ENCODE data around the gene ANKFY1. TPM values are rescaled to one million over a fixed set of nuclear protein-coding genes. Genes with fewer than 3 reads are reported as not detected.
"Not testable (repeated sequence)": the region's sequence is repeated elsewhere in the genome, so short reads cannot be mapped to it uniquely, and the experiment has no call there.

The ANKFY1 gene
- total RNA-seq, 1 experiment from 2014 or later = 15.3 TPM

DNA sequence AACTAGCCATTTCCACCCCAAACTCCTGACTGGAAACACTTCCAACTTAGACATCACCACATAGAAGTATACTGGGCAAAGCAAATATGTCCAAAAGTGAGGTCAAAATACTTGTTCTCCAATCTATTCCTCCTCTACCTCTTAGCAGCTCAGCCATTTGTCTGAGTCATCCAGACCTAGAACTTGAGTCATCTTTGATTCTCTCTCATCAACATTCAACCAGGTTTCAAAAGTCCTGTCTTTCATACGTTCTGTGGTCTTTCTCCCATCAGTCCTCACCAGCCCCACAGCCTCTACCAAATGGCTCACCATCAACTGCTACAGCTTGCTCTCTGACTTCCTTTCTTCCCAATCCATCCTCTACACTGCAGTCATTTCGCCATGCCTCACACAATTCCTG lies 6.8 kb downstream of the ANKFY1 start:
- DNase-seq (ENCODE audit: low read depth) = peak; percentile 24

DNA sequence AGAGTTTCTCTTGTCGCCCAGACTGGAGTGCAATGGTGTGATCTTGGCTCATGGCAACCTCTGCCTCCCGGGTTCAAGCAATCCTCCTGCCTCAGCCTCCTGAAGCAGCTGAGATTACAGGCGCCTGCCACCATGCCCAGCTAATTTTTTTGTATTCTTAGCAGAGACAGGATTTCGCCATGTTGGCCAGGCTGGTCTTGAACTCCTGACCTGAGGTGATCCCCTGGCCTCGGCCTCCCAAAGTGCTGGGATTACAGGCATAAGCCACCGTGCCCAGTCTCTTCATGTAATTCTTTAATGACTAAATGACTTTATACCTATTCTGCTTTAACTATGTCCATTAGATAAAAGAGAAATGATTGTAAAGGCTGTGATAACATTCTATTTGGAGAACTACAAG lies 8.5 kb downstream of the ANKFY1 start:
- DNase-seq (ENCODE audit: low read depth) = not testable (repeated sequence)

DNA sequence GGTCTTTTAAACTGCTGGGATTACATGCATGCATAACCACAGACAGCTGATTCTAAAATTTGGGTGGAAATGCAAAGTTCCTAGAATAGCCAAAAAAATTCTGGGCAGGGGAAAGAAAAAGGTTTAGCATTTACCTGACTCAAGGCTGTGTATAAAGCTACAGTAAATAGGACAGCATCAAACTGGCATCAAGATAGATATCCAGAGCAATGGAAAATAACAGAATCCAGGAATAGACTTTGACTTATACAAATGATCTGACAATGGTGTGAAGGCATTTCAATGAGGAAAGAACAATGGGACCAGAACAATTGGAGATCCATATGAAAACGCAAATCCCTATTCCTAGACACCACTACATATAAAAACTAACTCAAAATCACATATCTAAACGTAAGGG lies 12.9 kb downstream of the ANKFY1 start:
- DNase-seq (ENCODE audit: low read depth) = no peak

DNA sequence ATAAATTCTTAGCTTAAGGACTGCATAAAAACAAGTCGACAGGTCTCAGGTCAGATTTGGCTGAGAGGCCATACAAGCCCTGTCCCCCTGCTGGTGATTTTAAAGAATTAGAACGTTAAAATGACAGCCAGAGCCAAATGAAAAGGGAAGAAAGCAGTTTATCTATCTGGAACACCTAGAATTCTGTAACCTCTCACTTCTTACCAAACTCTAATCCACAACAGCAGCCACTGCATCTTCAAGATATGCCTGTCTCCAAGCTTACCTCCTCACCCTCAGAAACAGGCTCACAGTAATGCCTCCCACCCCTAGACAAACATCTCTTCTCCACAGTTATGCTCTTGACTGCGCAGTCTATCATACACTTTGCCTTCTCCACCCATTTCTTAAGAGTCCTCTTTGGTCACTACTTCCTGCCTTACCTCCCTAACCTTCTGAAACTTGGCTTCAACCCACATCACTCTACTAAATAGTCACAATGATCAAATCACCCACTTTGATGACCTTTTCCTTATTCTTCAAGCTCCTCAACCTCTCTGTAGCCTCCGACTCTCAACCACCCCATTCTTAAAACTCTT lies 14.2 kb downstream of the ANKFY1 start:
- DNase-seq (ENCODE audit: low read depth) = peak; percentile 31

DNA sequence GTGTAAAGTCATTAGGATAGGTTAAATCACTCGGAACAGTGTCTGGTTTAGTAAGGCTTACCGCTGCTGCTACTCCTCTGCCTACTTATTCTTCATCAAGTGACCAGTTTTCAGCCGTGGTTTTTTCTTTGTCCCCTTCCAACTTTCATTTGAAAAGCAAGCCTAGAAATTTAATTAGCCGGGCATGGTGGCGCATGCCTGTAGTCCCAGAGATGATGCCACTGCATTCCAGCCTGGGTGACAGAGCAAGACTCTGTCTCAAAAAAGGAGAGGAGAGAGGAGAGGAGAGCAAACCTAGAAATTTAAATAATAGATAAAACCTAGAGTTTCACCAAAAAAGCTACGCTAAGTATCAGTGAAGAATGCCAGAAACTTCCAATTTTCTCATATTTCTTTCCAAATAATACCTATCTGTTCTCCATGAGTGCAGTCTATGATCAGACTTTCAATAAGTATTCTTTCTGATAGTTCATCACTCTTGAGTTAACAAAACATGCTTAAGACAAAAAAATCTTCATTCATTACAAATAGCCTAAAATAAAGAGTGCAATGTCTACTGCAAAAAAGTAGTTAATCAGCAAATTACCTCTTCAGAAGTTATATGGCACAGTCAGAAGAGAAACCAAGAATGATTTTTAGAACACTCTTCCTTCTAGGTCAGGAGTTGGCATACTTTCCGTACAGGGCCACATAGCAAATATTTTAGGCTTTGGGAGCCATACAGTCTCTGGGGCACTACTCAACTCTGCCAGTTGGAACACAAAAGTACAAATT lies 15.1 kb downstream of the ANKFY1 start:
- no peak for DNase-seq (ENCODE audit: low read depth)

DNA sequence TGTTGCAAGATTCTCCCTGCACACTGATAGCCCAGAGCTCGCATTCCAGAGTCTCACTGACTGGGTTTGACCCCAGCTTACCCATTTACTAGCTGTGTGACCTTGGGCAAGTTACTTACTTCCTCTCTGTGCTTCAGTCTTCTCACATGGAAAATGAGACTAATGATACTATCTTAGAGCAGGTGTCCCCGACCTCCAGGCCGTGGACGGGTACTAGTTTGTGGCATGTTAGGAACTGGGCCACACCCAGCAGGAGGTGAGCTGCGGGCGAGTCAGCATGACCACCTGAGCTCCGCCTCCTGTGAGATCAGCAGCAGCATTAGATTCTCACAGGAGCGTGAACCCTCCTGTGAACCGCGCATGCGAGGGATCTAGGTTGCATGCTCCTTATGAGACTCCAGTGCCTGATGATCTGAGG lies 15.8 kb downstream of the ANKFY1 start:
- no peak for DNase-seq (ENCODE audit: low read depth)

DNA sequence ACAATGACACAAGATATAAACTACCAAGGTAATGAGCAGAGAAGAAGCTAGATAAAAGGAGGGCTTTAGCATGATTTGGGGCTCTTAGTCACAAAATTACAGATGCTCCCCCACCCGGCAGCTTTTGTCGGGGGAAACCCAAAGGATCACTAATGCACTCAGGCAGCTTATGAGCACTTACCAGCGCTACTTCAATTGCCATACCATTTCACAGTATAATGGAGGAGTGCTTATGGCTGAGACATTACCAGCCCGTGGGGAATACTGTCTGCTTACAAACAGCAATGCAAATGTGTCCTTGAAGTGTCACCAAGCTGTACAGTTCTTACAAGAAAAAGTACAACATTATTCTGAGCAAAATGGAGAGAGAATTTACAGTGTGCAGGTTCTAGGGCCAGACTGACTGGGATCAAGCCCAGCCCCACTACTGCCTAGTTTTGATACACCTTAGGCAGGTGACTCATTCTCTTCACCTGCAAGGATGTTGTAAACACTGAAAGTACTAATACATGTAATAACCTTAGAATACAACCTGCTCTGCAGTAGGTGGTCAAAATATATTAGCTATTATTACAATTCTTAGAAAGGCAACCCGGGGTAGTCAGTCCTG lies 16.3 kb downstream of the ANKFY1 start:
- no peak for DNase-seq (ENCODE audit: low read depth)

DNA sequence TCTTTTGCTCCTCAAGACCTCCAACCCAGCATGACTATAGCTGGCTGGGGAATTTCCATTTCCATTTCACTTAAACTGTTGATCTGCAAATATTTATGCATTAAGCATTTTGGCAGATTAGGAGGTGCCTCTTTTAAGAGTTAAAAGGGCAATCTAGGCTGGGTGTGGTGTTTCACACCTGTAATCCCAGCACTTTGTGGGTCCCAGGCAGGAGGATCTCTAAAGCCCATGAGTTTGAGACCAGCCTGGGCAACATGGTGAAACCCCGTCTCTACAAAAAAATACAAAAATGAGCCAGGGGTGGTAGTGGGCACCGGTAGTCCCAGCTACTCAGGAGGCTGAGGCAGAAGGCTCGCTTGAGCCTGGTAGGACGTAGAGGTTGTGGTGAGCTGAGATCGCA lies 17.1 kb downstream of the ANKFY1 start:
- no peak for DNase-seq (ENCODE audit: low read depth)

DNA sequence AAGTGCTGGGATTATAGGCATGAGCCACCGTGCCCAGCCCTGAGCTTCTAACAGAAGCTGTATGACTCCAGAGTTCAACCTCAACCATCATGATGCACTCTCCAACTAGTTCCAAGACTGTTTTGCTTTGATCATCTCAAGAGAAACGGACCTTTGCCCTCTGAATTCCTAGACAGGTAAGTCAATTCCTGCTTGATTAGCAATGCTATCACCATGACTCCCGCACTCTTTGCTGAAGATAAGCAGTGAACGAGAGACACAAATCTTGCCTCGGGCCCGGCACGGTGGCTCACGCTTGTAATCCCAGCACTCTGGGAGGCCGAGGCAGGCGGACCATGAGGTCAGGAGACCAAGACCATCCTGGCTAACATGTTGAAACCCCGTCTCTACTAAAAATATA lies 22.2 kb downstream of the ANKFY1 start:
- DNase-seq (ENCODE audit: low read depth) = no peak

DNA sequence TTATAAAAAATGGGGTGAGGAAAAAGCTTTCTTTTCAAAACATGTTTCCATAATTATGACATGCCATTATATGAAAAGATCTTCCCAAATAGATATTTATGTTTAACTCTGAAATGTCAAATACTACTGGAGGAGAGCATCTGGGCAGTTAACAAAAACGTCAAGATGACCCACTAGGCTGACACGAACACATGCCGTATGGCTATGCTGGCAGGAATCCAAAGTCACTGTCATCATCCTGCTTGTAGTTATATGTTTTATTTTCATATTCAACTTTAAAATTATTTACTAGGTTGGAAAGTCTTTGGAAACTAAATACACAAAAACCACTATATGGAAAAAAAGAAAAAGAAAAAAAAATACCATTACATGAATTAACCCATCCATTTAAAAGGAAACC lies 27.3 kb downstream of the ANKFY1 start:
- DNase-seq (ENCODE audit: low read depth) = peak; percentile 13

DNA sequence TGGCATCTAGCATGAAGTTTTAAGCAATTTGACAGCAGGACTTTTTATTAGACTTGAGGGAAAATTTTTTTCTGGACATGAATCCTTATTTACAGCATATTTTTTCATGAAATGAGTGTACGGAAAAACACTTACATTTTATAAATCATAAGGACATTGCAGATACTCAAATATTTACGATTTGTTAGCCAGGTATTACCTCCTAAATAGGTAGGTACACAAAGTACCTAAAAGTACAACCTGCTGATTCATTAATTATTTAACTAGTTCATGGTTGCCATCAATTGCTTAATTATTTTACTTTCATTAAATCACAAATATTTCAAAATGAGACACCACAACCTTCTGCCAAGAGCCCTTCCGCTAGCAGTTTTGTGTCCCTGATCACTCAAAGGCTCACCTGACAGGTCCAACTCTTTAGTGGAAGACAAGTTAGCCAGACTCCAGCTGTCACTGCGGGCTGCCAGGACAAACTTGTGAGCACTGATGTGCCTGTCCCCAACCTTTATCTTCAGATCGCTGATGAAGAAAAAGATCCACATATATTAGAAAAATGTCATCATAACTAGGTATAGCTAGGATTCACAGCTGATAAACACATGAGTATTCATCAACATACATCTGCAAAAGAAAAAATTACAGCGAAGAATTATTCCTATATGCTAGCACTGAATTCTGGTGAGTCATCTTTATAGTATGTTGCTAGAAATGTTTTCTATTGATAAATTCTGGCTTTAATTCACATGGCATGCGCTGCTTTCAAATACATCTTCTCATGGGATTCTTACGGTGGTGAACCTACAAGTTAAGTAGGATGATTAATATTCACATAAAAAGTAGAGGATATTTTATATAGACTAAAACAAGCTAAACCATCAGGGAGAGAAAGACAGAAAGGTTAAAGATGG lies 28.2 kb downstream of the ANKFY1 start:
- DNase-seq (ENCODE audit: low read depth) = no peak

DNA sequence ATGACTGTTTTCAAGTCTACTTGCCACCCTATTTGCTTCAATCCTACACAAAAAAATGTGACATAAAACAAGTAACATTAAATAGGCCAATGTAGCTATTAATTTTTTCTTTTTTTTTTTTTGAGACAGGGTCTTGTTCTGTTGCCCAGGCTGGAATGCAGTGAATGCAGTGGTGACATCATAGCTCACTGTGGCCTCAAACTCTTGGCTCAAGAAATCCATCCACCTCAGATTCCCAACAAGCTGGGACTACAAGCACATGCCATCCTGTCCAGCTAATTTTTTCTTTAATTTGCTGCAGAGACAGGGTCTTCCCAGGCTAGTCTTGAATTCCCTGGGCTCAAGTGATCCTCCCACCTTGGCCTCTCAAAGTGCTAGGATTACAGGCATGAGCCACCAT lies 29.4 kb downstream of the ANKFY1 start:
- no peak for DNase-seq (ENCODE audit: low read depth)

DNA sequence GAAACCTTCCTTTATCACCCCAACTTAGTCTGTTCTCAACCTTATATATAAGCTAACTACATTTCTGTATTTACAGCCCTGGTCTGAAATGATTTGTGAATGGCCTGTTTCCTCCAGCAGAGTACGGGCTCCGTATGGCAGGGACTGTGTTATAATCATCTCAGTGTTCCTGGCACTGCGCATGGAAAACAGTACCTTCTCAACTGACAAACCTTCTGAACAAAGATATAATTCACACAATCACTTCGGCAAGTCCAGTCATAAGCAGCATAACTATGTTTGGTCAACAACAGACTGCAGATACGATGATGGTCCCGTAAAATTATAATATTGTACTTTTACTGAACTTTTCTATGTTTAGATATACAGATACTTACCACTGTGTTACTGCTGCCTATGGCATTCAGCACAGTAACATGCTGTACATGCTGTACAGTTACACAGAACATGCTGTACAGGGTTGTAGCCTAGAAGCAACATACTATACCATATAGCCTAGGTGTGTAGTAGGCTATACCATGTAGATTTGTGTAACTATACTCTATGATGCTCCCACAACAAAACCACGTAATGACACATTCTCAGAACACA lies 30.0 kb downstream of the ANKFY1 start:
- no peak for DNase-seq (ENCODE audit: low read depth)

DNA sequence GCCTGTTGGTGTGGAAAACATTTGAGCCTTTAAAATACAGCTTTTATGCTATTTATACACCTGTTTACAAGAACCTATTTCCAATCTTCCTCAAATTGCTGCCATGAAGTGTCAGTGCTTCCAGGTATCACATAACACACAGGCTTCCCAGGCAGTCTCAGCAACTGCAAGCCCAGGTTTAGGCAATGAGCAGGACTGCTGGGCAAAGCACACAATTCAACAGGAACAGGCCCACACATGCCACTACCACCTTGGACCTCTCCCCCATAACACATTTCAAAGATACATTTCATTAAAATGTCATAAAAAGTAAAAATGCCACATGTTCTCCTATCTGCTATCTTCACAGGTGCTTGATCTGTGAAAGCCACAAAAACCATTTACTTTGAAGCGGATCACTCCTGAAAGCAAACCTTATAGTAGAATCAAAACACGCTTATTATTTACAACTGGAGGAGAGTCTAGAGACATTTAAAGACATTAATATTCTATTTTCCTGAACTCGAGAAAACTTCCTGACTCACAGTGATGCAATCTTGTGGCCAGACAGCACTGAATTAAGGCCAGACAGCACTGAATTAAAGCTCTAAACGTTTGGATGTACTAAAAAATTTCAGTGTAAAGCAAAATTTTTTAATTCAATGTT lies 31.5 kb downstream of the ANKFY1 start:
- peak; percentile 5 for DNase-seq (ENCODE audit: low read depth)

DNA sequence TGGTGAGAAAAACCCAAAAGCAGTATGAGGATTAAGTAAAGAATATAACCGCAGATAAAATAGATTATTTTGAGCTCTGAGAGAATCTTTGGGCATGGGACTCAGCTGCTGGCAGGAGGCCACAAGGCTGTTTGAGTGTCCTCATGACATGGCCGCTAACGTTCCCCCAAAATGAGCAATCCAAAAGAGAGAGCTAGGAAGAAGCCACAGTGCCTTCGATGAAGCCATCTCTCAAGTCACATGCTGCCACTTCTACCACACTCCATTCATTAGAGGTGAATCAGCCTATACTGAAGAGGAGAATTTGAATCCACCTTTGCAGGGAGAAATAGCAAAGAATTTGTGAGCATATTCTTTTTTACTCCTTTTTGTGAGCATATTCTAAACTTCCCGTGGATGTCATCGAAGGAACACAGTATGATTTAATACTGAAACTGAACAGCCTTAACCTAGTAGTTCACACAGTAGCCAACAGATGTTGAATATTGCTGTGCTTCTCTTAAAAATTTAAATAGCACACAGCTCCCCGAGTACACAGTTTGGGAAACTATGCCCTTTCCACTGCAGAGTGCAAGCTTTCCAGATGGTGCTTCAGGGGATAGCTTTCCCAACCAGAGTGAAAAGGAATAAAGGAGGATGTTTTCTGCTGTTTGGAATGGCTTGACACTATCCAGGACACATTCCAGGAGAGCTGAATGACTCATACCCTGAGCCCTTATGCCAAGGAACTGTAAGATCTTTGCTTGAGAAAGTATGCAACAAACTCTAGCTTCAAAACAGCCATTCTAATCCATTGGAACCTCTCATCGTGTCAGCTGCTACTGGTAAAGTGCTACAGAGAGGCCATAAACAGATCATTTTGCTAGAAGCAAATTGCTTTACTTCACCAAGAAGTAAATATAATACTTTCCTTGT lies 33.9 kb downstream of the ANKFY1 start:
- peak; percentile 94 for DNase-seq (ENCODE audit: low read depth)

DNA sequence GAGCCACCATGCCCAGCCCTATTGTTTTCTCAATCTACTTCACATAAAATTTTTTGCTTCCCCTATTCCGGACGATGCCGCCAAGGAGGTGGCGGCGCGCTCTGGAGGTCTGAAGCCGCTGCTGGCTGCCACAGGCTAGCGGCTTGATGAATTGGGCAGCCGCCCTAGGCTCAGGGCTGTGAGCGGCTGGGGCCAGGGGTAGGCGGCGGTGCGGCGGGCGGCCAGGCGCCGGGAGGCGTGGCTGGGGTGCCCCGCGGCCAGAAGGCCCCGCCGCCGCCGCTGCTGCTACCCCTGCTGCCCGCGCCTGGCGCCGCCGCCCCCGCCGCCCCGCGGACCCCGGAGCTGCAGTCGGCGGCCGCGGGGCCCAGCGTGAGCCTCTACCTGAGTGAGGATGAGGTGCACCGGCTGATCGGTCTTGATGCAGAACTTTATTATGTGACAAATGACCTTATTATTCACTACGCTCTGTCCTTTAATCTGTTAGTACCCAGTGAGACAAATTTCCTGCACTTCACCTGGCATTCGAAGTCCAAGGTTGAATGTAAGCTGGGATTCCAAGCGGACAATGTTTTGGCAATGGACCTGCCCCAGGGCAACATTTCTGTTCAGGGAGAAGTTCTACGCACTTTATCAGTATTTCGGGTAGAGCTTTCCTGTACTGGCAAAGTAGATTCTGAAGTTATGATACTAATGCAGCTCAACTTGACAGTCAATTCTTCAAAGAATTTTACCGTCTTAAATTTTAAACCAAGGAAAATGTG lies 41.7 kb downstream of the ANKFY1 start:
- no peak for DNase-seq (ENCODE audit: low read depth)

DNA sequence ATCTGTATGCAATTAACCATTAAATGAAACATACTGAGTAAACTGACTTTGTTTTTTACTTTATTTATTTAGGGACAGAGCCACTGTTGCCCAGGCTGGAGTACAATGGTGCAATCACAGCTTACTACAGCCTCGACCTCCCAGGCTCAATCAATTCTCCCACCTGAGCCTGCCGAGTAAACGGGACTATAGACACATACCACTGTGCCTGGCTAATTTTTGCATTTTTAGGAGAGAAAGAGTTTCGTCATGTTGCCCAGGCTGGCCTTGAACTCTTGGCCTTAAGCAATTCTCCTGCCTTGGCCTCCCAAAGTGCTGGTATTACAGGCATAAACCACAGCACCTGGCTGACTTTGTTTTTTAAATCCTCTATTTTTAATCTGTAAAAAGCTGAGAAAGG lies 42.6 kb downstream of the ANKFY1 start:
- DNase-seq (ENCODE audit: low read depth) = no peak

DNA sequence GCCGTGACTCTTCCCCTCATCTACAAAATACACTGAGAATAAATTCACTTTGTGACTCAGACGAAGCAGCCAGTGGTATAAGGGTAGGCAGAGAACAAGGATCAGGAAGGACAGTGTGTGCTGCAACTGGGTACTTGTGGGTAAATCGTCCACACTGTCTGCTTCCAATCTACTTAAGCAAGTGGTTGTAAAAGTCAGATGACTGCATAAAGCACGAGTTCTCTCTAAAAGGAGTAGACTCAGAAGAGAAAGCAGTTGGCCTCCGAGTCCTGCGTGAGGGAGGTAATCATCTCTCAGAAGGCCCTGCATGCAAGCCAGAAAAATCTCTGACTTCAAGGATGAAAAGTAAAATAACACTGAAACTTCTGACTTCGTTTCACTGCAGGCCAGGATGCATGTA lies 43.1 kb downstream of the ANKFY1 start:
- no peak for DNase-seq (ENCODE audit: low read depth)

DNA sequence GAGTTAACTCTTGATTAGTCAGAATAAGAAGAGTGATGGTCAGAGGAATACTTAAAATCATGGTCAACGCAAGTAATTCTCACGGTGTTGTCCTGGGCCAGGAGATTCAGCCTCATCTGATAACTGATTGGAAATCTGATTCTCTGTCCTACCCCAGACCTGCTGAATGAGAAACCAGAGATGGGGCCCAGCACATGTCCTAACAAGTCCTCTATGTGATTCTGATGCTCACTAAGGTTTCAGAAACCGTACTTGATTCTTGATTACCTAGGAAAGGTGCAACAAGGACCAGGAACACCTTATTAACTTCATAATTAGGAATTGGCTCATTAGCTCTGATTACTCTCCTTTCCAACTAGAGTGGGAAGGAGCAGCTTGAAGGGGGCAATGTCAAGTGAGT lies 44.5 kb downstream of the ANKFY1 start:
- no peak for DNase-seq (ENCODE audit: low read depth)
